PC-9 (cell line): ENCODE results near the gene ATP5F1B. TPM values are rescaled to one million over a fixed set of nuclear protein-coding genes. Genes with fewer than 3 reads are reported as not detected.

Experiments used
- BruUV-seq: library from RNA; stranded (reverse); fragments of 400-500 nt; replicated peaks from 2 replicates; lab custom pipeline; 2021; lab: Mats Ljungman, UMichigan
- CTCF ChIA-PET: fragments of 300-600 bp; sonication (Branson Sonifier 250); formaldehyde crosslinking; loops from one replicate; lab custom pipeline; 2022; ENCODE audit warnings: antibody characterized with exemption; lab: Charles Lee
- POLR2A ChIA-PET: fragments of 300-600 bp; sonication (Branson Sonifier 250); formaldehyde crosslinking; loops from one replicate; lab custom pipeline; 2022; ENCODE audit warnings: antibody characterized with exemption; ENCODE audit not compliant: unreplicated experiment; lab: Charles Lee
- DNase-seq, 2 experiments: peaks; one replicate each; pipeline versions ENCODE4 v3.0.0 to v3.0.0-alpha.2; 2015 to 2022; ENCODE audit warnings: mixed read lengths in 1 of 2
- H2AFZ ChIP-seq: fragments of 200-600 bp; sonication (generic); 2 replicates; pipeline ENCODE4 v1.8.1; 2017; ENCODE audit warnings: antibody characterized with exemption
- H3F3A ChIP-seq: fragments of 200-600 bp; sonication (generic); 2 replicates; pipeline ENCODE4 v1.8.1; 2017; ENCODE audit warnings: antibody characterized with exemption, mild to moderate bottlenecking, low read depth; ENCODE audit not compliant: insufficient read depth
- H3K27ac ChIP-seq: fragments of 200-600 bp; sonication (generic); 2 replicates; pipeline ENCODE4 v1.6.1; 2016; ENCODE audit warnings: mixed run types
- H3K27me3 ChIP-seq: fragments of 200-600 bp; sonication (generic); 2 replicates; pipeline ENCODE4 v1.6.1; 2016; ENCODE audit warnings: low read depth, mixed run types; ENCODE audit not compliant: insufficient read depth
- H3K36me3 ChIP-seq: fragments of 200-600 bp; sonication (generic); 2 replicates; pipeline ENCODE4 v1.6.1; 2016; ENCODE audit warnings: low read depth, mixed run types
- H3K4me1 ChIP-seq: fragments of 200-600 bp; sonication (generic); replicated peaks from 2 replicates; pipeline ENCODE4 v1.6.1; 2016; ENCODE audit warnings: mixed run types; ENCODE audit not compliant: insufficient read depth
- H3K4me2 ChIP-seq: fragments of 200-600 bp; sonication (generic); 2 replicates; pipeline ENCODE4 v1.6.1; 2017; ENCODE audit warnings: mixed run types
- H3K4me3 ChIP-seq: fragments of 200-600 bp; sonication (generic); 2 replicates; pipeline ENCODE4 v1.6.1; 2016; ENCODE audit warnings: mixed run types
- H3K79me2 ChIP-seq: fragments of 200-600 bp; sonication (generic); 2 replicates; pipeline ENCODE4 v1.6.1; 2017; ENCODE audit warnings: low read depth, mixed run types
- H3K9me2 ChIP-seq: fragments of 200-600 bp; sonication (generic); 2 replicates; pipeline ENCODE4 v1.8.1; 2017; ENCODE audit warnings: mild to moderate bottlenecking; ENCODE audit not compliant: insufficient read depth
- H3K9me3 ChIP-seq: fragments of 200-600 bp; sonication (generic); 2 replicates; pipeline ENCODE4 v1.8.1; 2016; ENCODE audit warnings: low read depth; ENCODE audit not compliant: insufficient read depth
- H4K20me1 ChIP-seq: fragments of 200-600 bp; sonication (generic); 2 replicates; pipeline ENCODE4 v1.8.1; 2017; ENCODE audit not compliant: insufficient read depth
- EZH2 ChIP-seq: fragments of 200-600 bp; sonication (generic); IDR thresholded peaks from 2 replicates; pipeline ENCODE4 v1.8.0; 2017; ENCODE audit warnings: antibody characterized with exemption, low read depth
- intact Hi-C: fragments of 100-400 bp; cut with micrococcal nuclease; formaldehyde crosslinking; loops from one replicate; pipeline ENCODE4 v1.10.0; 2022; ENCODE audit not compliant: unreplicated experiment
- total RNA-seq: library from RNA; stranded (reverse); gene quantifications from 2 replicates; pipeline ENCODE4 v1.2.3, GENCODE V29; 2021
- TF ChIP-seq, protein P1 (sequence below): fragments of 200-600 bp; sonication (generic); conservative IDR thresholded peaks from 2 replicates; pipeline ENCODE4 v1.6.1; 2017; ENCODE audit warnings: mixed run types, antibody characterized with exemption, mild to moderate bottlenecking, moderate library complexity

ATP5F1B gene
- total RNA-seq, 1 experiment from 2014 or later = 587 TPM

DNA sequence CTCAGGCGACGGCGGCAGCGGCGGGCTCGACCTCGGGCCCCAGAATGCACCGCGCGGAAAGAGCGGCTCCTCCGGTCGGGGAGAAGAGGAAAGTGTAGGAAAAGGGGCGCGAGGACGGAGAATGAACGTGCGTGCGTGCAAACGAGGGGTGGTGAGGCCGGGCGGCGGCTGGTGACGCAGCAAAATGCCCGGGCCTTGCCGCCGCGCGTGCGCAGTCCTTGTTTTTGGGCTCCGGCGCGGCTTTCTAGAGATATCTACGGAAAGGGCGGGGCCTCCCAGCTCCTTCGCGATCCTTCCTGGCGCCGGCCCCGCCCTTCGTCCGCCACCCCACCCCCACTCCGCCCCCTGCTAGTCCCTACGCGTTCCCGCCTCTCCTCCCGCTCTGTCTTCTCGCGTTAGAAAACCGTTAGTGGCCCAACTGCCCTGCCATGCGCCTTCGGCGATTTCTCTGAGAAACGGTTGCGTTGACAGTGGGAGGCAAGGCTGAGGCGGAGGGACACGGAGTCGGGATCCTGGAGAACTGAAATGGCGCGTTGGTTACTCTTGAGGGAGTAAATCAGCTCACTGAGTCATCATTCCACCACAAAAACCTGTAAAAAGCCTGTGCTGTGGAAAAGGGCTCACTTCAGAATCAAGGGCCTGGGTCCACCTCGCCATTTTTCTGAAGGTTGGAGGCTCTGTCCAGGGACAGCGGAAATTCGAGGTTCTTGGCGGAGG is 42.5 kb upstream of the ATP5F1B start, which contains the start of gene PTGES3:
Gene PTGES3 (minus strand): TSS at position 156 of the 717 bp plus-strand sequence. CDS start 285 bp downstream, outside the sequence.
- CTCF ChIA-PET = interaction anchor here (0.7 to 1.6 kb wide), 2 partner anchors 51 to 87 kb away, joined by 3 to 7 read pairs; no protein-coding TSS in a partner anchor
- Histone ChIP-seq H3K9me3 (no peaks in the 10 kb centered on the region), H2AFZ (peak within 1 kb of the TSS; percentile 79), H4K20me1 (peaks cover 39% of the 10 kb centered on the region), H3F3A (peaks cover 39% of the 10 kb centered on the region), H3K36me3 (peaks cover 18% of the 10 kb centered on the region; the same call in 1 of the 2 replicates), H3K4me3 (peak within 1 kb of the TSS; percentile 97), H3K4me2 (peak within 1 kb of the TSS; percentile 96), H3K27me3 (no peaks in the 10 kb centered on the region), H3K9me2 (no peaks in the 10 kb centered on the region), H3K4me1 (peaks cover 15% of the 10 kb centered on the region), H3K27ac (peak within 1 kb of the TSS; percentile 94), H3K79me2 (peaks cover 47% of the 10 kb centered on the region)
- POLR2A ChIA-PET = interaction anchor here (0.6 to 2.0 kb wide), 12 partner anchors 33 to 542 kb away, joined by 3 to 27 read pairs (median 4); partner anchors contain the start of genes NACA and STAT2
- TF ChIP-seq, protein P1, sequence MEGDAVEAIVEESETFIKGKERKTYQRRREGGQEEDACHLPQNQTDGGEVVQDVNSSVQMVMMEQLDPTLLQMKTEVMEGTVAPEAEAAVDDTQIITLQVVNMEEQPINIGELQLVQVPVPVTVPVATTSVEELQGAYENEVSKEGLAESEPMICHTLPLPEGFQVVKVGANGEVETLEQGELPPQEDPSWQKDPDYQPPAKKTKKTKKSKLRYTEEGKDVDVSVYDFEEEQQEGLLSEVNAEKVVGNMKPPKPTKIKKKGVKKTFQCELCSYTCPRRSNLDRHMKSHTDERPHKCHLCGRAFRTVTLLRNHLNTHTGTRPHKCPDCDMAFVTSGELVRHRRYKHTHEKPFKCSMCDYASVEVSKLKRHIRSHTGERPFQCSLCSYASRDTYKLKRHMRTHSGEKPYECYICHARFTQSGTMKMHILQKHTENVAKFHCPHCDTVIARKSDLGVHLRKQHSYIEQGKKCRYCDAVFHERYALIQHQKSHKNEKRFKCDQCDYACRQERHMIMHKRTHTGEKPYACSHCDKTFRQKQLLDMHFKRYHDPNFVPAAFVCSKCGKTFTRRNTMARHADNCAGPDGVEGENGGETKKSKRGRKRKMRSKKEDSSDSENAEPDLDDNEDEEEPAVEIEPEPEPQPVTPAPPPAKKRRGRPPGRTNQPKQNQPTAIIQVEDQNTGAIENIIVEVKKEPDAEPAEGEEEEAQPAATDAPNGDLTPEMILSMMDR = no peak
- intact Hi-C loops = loop anchor here (1.0 to 2.0 kb wide), 5 partner anchors 37 to 400 kb away; partner anchors contain the start of genes NACA and PRIM1
- no TSS peak for BruUV-seq
- peak; percentile 92 to 97 for DNase-seq

DNA sequence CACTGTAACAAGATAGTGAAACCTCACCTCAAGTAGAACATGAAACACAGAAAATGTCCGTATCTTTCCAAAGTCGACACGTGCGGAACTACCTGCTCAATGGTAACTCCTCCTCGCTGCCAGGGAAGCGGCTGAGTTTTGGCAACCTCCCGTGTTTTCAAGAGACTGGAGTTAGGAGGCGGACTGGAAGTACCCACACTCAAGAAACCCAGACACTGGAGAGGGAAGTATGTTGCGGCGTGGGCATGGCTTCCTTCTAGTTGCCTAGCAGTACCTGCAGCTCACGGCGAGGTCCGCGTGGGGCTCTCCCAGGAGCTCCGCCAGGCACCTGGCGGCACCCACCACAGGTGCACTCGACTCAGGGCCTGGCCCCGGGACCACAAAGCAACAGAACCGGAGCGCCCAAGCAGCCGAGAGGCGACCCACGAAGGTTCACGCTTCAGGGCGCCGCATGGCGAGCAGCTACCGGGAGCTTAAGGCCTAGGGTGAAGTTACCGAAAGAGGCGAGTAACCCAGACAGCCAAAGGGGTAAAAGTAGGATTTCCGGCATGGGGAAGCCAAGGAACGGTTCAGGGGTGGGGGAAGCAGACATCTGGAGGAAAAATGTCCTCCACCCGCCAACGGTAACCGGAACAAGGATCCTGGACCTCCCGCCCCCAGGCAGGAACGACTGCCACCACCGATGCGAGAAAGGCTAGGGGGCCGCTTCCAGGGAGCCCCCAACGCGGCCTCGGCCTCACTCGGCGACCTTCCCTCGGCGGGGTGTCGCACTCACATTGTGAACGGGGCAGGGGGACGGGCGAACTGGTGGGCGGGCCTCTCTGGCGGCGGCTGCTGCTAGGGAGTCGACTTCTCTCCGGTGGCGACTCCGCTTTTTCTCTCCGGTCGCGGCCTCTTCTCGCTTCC is 41.7 kb upstream of the ATP5F1B start:
- TF ChIP-seq, protein P1 = no peak
- no peak for TF ChIP-seq EZH2
- Histone ChIP-seq H3K9me2 (no peaks in the 10 kb centered on the region), H3K9me3 (no peaks in the 10 kb centered on the region), H3F3A (peaks cover 46% of the 10 kb centered on the region), H4K20me1 (peaks cover 47% of the 10 kb centered on the region), H3K4me2 (peak overlapping the region; percentile 96), H2AFZ (peak overlapping the region; percentile 69), H3K79me2 (peaks cover 55% of the 10 kb centered on the region), H3K36me3 (peaks cover 24% of the 10 kb centered on the region), H3K27me3 (no peaks in the 10 kb centered on the region), H3K4me3 (peak overlapping the region; percentile 97), H3K27ac (peak overlapping the region; percentile 94), H3K4me1 (peaks cover 15% of the 10 kb centered on the region)
- POLR2A ChIA-PET = interaction anchor here (0.6 to 2.0 kb wide), 8 partner anchors 29 to 495 kb away, joined by 3 to 27 read pairs (median 5); partner anchors contain the start of gene NACA
- intact Hi-C loops = loop anchor here (1.0 to 2.0 kb wide), 6 partner anchors 27 to 401 kb away; partner anchors contain the start of genes NACA and PRIM1
- CTCF ChIA-PET = interaction anchor here (0.7 to 1.6 kb wide), 2 partner anchors 51 to 86 kb away, joined by 3 to 7 read pairs; no protein-coding TSS in a partner anchor
- TSS peak; percentile 54 for BruUV-seq
- peak in 1 of 2 experiments; percentile 28 for DNase-seq
